GM12872 (cell line): ENCODE measurements around the gene NPAS2.

ENCODE experiments used
- CTCF ChIP-seq: IDR thresholded peaks from 3 replicates; pipeline ENCODE4 v1.5.1; 2011; ENCODE audit warnings: low read depth, mild to moderate bottlenecking, low read length, moderate library complexity; ENCODE audit not compliant: insufficient read depth

NPAS2 gene

GRCh38 chr2:100941646-100942240, 121.8 kb downstream of the NPAS2 start:
- no peak for TF ChIP-seq CTCF

DNA sequence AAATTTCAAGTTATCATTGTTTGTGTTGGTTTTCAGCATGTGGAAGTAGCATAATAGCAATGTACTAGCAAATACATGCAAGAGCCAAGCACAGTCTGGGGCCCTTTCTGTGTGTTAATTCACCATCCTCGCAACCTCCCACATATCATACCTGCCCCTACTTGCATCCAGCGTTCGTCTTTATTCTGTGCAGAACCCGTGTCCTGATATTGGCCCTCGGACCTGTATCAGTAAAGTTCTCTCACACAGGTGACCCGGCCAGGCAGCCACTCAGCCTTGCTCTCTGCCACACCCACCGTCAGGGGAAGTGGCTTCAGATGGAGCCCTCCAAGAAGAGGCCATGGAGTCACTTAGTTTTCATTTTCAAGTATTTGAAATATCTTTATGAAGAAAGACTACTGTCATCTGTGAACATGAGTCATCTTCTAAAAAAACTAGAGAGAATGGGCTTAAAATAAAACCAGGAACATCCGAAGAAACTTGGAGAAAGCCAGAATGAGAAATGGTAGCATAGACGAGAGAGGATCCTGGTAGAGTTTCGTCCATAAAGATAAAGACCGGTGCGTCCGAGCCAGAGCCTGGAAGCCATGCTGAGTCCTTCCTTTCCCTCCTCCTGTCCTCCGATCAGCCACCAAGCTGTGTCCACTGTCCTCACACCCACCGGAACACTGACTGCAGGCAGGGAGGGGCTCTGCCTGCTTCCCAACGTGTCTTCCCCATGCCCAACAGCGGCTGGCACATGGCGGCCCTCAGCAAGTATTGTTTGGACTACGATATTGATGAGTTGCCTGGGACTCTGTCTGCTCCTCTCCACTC, 124.9 kb downstream of the NPAS2 start:
- no peak for TF ChIP-seq CTCF

GRCh38 chr2:100945433-100945740, 125.4 kb downstream of the NPAS2 start:
- no peak for TF ChIP-seq CTCF

- no peak for TF ChIP-seq CTCF
Observed at GRCh38 chr2:100945930-100946607, 126.1 kb downstream of the NPAS2 start.

DNA sequence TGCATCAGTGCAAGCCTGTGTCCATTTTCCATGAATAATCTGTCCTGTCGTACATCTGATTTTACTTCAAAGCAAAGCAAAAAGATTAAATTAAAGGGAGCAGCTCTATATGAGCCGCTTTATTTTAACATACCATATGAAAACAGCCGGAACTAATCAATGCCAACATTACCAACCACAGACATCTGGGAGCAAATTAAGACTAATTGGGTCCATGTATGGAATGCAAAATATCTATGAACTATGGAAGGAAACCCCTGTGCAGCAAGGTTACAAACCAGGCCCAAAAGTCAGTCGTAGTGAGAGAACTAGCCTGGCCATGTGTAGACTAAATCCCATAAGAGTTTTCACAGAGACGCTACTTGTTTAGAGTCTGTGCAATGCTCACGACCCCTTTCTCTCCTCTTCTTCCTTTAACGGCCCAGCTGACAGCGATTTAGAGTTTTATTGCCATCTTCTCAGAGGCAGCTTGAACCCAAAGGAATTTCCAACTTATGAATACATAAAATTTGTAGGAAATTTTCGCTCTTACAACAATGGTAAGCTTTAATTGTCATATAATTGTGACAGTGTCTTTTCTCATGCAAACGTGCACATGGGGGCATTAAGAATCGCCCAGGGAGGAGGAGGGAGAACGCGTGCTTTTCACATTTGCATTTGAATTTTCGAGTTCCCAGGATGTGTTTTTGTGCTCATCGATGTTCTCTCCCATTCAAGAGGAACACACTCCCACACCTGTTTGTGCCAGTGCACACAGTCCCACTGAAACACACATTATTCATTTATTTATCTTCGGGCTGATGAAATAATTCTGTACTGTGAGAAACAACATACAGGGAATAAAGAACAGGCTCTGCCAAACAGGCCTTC, 129.2 kb downstream of the NPAS2 start:
- TF ChIP-seq CTCF: no peak

DNA sequence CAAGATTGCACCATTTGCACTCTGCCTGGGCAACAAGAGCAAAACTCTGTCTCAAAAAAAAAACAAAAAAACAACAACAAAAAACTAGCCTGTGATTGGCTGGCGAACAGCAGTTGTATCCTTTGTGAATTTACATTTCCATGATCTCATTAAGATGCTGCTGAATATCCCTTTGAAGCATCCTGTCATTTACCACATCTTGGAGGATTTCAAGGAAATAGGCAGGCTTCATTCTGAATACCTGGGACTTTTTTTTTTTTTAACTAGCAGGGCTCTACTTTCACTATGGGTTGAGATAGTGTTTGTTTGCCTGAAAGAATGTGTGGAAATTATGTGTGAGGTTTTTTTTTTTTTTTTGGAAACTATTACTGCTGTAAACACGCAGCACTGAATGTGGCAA, 132.6 kb downstream of the NPAS2 start:
- no peak for TF ChIP-seq CTCF

DNA sequence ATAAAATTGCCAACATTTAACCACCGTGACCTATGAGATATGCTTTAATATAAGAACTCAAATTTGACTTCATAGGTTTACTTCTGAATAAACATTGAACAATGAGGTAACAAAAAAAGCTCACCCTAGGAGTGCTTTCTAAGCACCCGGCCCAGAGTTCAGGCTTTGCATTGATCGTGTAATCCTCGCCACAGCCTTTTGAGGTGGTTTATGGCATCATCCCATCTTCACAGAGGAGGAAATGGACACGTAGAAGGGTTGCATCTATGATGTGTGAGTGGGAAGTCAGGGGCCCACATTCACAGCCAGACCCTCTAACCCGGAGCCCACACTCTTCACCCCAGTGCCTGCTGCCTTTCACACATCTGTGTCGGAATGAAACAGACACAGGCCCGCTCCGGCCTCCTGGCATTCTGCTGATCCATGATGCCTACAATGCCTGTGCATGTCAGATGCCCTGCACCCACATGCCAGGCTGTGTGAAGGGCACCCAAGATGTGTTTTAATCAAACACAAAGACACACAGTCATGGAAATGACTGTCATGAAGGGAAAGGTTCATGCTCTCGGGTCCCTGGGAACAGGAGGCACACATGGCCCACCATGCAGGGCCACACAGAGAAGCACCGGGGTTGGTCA, 133.6 kb downstream of the NPAS2 start:
- TF ChIP-seq CTCF: no peak
